Fibroblast of skin of left biceps (primary cell): Measurements from ENCODE around the gene CGNL1.
A peak's percentile ranks its signal among the peaks of the same experiment; 100 is the strongest.

Experiments
- DNase-seq, 2 experiments: peaks; one replicate each; pipeline ENCODE4 v3.0.0-alpha.2; 2013; ENCODE audit warnings: low read depth in 2 of 2

Gene CGNL1

DNA sequence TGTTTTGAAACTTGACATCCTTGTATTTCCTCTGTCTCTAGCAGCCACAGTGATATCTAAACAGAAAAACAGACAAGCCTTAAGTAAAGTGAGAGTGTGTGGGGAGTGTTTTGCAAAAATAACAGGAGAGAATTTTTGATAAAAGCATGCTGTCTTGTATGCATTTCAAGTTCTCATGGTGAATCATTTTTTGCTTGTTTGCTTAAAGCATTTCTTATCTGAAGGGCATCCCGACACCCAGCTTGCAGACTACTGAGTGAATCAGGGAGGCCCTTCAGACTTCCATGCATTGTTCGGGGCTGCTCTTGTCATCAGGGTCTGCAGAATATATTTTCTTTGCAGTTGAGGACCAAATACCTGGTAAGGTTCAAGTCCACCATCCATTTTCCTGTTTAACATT is 8.5 kb downstream of the CGNL1 start:
- no peak for DNase-seq

DNA sequence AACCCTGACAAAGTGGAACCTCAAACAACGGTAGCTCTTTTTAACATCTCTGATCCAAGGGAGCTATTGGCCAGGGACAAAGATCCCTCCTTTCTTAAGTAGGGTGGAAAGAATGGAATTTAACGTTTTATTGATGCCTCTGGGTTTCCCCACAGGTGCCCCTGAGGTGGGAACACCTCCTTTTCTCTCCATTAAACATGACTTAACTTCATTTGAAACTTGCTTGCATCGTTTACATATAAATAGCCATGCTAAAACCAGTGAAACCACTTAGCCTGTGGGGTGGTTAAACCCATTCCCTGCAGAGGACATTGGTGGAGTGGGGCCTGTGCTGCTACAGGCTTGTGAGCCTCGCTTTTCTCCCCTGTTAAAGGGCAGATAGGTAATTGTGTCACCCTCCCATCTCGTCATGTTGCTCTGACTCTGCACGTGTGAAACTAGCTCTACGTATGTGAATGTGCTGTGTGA is 9.7 kb downstream of the CGNL1 start:
- DNase-seq, result no peak

DNA sequence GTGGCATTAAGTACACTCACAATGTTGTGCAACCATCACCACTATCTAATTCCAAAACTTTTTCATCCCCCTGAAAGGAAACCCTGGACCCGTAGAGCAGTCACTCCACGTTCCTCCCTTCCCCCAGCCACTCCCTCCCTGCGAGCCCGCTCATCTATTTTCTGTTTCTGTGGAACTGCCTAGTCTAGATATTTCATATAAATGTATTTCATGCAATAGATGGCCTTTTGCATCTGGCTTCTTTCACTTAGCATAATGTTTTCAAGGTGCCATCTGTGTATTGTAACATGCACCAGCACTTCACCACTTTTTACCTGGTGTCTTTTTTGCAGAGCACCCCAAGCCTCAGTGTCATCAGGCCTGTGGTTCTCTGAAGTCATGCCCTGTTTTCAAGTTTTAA is 10.7 kb downstream of the CGNL1 start:
- DNase-seq, result no peak

DNA sequence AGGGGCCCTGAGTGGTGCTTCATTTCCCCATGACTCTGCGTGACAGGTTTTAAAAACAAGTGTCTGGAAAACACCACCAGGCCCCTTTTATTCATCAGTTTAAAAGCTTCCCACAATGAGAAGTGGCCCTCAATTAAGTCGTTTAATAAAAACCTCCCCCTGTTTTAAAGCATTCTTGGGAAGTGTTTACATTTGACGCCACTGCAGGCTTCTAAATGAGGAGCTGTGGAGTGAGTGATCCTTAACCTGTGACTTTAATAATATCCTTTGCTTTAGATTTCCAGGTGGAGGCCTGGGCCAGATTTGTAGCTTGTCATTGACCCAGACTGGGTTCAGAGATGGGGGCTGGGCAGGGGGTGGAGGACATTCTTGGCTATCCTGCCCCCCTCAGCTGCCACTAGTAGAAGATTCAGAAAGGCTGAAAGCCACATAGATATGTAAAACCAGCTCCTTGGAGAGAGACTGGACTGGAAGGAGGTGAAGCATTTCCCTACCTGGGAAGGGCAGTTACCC is 11.3 kb downstream of the CGNL1 start:
- no peak for DNase-seq

DNA sequence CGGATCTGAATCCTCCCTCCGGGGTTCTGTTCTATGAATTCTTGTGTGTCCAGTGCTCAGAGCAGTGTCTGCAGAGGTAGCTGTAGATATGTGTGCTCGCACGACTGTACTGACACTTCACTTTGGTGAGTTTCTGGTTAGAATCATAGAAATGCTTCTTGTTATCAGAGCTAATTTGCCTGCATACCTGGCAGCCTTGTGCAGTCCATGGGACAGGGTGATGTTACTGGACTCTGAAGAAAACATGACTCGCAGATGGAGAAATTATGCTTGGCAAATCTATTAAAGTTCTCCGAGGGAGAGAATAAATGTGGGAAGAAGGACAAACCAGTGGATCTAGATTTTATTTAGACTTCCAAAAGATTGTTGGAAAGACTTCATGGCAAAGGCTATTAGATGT is 12.2 kb downstream of the CGNL1 start:
- DNase-seq, result no peak

DNA sequence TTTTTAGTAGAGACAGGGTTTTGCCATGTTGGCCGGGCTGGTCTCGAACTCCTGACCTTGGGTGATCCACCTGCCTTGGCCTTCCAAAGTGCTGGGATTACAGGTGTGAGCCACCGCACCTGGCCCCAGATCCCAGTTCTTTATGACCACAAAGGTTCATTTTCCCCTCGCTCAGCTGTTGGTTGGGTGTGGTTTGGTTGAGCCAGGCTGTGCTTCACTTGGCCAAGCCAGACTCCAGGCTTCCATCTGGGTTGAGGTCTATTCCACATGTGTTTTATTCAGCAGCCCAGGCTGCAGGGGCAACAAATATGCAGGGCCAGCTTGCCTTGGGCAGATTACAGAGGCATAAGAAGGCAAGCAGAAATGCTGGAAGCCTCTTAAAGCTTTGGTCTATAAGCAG is 13.7 kb downstream of the CGNL1 start:
- no peak for DNase-seq

DNA sequence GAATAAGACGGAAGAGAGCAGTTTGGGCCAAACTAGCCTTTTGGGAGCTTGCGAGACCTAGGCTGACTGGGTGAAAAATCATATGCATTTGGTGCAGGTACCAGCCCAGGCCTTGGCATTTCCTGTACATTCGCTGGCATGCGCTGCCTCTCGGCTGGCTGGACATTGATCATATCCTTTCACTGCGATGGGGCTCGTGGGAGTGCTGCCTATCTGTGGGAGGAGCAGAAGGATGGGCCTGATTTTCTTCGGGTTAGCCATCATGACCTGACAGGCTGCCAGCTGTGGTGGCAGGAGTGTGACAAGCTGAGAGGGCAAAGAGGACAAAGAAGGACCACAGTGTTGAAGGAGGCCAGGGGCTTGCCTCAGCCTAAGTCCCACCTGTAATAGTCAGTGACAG is 14.3 kb downstream of the CGNL1 start:
- DNase-seq, result no peak

DNA sequence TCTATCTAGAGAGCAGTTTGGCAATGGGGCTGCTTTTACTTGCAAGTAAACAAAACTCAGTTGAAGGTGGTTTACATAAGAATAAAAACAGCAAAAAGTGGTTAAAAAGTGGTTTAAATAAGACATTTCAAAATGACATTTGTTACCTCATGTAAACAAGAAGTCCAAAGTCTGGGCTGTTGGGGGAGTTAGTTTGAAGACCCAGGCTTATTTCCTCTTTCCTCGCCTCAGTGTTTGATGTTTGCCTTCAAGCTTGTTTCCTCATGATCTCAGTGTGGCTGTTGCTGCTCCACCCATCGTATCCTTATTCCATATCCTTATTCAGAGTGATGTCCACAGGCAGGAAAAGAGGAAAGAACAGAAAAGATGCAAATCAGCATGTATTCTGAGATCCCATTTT is 15.2 kb downstream of the CGNL1 start:
- DNase-seq, result no peak

DNA sequence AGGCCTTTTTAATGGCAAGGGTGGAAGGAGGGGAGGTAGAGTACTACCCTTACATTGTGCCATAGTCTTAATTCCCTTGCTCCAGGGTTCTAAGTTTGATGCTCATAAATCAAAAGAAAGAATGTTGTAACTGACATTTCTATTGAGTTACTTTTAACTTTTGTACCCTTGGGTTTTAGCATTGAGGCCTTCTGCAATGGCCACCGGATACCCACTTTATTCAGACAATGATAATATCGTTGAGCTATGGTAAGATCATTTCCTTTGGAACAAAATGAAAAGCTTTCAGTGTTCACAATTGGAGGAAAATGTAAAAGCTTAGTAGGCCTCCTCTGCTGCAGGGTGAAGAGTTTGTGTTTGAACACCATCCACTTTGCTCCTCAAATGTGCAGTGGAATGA is 16.8 kb downstream of the CGNL1 start:
- DNase-seq, result no peak

DNA sequence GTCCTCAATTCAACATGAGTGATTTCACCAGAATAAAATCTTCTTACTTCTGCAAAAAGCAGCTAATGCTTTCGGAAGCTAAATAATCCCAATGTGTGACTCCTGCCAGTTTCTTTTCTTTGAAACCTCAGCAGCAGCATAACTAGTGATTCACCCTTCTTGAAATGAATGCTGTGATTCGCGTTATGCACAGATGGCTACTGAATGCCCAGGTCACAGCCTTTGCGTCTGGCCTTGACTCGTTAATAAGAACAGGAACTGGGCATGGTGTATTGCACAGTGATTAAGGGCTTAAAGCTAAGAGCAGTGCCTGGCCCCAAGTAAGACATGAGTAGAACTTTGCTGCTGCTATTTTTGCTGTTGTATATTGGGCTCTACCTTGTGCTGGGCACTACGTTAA is 19.0 kb downstream of the CGNL1 start:
- DNase-seq, result peak; percentile 42 to 47

DNA sequence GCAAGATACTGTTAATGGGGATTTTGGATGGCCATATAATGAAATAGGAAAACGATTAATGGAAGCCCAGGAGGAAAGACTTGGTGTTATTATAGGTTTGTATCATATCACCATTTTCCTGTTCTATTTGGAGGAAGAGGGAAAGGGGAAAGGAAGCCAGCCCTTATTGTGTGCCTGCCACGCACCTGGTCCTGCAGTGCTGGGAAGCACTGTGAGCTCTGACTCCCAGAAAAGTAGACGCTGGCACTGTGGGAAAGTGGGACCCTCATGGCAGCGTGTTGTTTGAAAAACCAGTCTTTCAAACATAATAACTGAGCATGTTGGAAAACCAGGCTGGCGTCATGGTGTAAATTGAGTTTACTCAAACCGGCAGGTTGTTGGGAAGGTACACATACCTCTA is 22.0 kb downstream of the CGNL1 start:
- DNase-seq, result no peak

DNA sequence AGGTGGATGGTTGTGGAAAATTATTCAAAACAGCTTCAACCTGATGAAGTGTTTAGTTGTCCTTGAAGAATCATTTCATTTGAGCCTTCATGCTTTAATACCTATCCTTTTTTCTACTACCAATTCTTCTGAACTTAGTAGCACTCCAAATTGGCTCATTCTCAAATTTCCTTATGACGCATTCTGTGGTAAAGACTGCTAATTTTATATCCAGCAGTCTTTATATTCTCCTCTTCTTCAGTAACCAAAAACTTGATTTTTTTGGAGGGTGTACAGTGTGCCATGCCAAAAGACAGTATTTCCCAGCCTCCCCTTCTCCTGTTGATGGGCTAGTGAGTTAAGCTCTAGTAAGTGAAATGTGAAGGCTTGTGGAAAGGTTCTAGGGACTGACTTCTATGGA is 25.2 kb downstream of the CGNL1 start:
- DNase-seq, result no peak

DNA sequence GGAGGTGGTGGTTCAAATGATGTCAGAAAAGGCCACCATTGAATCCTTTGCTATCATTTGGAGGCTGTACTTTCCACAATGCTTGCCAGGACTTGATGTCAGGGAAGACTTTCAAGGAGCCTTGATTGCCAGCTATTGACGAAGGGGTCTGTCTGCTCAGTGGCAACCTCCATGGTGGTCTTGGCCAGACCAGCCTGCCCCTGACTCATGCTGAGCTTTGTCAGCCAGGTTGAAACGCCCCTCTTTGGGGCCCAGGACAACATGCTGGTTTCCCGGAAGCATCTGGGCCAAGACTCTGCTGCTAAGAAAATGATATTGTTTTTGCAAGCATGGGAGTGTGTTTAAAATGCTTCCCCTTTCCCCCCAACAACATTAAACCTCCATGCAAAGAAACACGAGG is 26.7 kb downstream of the CGNL1 start:
- no peak for DNase-seq

DNA sequence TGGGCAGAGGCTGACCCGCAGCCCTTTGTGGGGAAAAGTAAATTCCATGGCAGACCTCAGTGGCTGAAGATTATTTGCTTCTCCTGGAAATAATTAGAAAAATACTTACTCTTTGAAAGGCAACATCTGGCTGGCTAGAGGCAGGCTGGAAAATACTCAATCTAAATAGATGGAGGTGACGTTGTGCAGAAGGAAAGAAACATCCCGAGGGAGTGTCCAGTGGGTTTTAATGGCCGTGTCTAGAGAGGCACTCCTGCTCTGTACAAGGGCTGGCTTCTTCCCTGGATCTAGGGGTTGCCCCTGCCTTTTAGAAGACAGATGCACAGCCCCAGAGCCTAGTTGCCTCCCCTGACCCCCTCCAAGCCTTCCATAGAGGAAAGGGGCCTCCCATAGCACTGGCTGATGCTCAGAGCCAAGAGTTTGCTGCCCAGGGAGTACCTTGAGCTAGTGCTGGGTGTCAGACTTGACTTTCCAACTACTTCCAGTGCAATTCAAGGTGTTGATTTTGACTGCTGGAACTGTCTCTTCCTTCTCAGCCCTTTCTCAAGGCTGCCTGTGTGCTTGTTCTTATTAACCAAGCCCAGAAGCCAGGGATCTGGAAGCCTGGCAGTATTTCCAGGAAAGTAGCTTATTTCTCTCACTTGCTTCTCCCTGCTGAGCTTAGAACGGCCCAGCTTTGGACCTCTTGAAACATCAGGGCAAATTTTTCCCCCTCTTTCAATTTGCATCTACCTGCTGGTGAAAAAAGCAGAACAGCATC is 27.4 kb downstream of the CGNL1 start:
- no peak for DNase-seq

DNA sequence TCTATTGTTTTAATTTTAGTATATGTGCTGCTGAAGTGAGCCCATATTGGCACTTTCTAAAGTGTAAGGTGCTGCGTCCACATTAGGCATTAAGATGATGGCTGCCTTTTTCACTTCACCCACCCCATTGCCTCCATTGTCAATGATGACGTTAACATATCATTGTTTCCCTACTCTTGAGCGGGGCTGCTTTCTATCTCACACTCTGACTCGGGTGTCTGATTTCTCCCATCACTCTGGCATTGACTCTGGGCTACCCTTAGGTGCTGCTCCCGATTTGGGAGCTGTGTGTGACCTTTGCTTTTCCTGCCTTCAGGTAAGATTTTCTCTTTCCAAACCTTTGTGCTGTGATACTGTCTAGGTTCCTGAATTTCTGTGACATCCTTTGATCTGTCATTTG is 28.8 kb downstream of the CGNL1 start:
- DNase-seq, result no peak

DNA sequence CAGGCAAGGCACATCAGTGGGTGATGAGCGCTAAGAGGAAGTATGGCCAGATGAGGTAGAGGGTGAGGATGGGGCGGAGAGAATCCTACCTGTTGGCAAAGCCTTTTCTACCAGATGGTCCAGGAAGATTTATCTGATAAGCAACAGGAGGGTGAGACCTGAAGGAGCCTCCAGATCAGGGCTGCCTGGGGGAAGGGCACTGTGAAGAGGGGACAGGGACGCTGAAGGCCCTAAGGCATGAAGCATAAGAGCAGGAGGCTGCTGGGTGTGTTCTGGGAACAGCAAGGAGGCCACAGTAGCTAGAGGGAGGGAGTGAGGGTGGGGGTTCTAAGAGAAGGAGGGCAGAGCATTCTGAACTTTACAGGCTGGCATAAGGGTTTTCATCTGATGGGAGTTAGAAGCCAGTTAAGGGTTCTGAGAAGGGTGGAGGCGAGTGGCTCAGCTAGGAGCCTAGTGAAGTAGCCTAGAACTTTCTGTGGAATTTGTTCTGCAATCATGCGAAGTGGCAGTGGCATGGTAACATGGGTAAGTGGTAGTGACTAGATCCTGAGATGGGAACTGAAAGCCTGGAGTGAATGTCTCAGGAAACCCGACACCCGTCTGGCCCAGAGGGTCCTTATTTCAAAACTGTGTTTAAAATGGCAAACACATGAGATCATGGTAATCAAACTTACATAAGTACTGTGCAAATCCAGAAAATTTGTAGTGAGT is 29.9 kb downstream of the CGNL1 start:
- no peak for DNase-seq

DNA sequence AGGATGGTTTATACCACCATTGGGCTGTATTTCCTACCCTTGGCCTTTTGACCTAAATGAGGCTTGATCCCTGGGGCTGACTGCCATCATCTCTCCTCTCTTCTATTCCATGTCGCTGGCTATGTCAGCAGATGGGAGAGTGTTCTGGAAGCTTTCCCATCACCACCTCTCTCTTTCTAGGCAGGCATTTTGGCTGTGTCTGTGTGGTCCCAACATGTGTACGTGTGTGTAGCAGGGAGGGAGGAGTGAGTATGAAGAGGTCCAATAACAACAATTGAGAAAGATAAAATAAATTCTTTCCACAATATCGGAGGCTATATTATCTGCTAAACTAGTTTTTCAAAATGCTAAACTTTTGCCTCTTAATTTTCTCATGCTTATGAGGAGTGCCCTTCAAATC is 34.1 kb downstream of the CGNL1 start:
- no peak for DNase-seq

DNA sequence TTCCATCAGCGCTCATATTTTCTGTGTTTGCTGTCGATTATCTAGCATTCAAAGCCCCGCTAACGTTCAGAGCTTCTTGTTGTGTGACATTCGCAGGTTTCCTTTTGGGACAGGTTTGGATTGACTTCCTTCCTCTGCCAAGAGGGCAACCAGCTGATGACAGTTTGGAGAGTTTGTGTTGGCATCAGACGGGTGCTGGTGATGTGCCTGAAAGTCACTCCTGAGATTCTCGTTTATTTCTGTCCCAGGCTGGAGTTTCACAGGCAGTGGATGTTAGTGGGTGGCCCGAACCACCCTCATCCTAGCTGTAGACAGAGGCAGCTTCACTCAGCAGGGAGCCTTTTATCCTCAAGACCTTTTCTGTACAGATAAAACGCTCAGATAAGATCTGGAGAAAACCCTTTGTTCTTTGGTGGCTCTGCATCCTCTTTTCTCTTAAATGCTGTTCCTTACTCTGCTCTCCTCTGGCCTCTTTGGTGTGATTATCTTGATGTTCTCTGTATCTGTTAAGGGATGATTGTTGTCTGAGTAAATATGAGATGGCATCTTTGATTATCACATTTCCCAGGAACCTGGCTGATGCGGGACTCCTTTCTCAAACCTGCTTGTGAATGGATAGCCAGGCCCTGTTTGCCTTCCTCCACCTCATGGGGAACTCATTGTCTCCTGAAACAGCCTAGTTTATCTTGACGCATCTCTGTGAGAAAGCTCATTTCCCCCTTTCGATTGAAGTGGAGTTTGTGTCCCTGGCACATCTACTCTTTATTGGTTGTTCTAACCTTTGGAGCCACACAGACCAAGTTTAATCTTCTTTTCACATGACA is 35.9 kb downstream of the CGNL1 start:
- no peak for DNase-seq

DNA sequence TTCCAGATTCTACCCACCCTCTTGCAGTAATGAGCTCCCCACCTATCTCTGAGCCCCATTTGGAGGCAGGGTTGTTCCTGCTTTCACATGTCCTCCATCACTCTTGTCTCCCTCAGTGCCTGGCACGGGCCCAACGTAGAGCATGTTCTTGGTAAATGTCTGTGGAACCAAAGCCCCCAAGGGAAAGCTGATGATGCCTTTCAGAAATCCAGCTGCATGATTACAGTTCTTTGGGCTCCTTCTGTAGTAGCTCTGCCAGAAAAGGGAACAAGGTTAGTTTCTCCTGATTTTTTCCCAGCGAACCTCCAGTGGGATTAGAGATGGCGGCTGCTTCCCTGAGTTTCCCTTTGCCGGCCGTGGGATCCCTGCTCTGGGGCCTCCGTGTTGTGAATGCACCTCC is 39.3 kb downstream of the CGNL1 start:
- DNase-seq, result no peak

DNA sequence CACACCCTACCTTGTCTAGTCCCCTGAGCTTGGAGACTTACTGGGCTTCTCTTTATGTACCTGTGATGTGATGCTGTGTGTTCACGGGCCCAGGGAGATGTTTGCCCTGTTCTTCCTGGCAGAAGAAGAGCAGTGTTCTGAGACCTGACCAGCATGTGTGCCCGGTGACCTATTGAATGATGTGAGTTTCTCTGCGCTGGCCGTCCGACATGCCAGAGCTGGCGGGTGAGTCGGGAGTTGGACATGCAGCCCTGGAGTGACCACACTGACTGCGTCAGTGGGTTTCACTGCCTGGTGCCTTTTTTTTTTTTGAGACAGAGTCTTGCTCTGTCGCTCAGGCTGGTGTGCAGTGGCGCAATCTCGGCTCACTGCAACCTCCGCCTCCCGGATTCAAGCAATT is 42.3 kb downstream of the CGNL1 start:
- no peak for DNase-seq

DNA sequence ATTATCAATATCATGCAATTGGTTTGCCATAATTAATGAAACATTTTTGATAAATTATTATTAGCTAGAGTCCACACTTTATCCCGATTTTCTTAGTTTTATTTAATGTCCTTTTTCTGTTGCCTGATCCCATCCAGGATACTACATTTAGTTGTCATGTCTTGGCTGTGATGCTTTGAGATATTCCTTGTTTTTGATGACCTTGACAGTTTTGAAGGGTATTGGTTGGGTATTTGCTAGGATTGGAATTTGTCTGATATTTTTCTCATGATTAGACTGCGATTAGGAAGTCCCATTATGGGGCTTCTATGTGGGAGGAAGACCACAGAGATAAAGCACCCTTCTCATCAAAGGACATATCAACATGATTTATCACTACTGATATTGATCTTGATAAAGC is 43.0 kb downstream of the CGNL1 start:
- DNase-seq, result no peak

DNA sequence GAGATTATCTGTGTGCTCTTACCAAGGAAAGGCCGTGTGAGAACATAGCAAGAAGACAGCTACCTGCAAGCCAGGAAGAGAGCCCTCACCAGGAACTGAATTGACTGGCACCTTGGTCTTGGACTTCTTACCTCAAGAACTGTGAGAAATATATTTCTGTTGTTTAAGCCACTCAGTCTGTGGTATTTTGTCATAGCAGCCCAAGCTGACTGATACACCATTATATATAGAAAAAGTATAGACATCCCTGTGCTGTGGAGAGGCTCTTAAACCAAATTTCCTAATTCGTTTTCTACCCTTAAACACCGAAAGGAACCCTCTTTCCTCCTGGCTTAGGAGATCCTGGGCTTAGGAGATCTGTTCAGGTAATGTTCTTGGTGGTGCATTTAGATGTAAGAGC is 44.8 kb downstream of the CGNL1 start:
- no peak for DNase-seq
